CD1c-positive myeloid dendritic cell (primary cell): ENCODE measurements around the gene IGF1R.

Experiments used
- DNase-seq: peaks from one replicate; pipeline ENCODE4 v3.0.0-alpha.2; 2016; ENCODE audit errors: extremely low spot score

IGF1R gene

GRCh38 chr15:98884894-98885293 lies 236.6 kb downstream of the IGF1R start:
- no peak for DNase-seq

- DNase-seq, result no peak
These were observed 239.6 kb downstream of the IGF1R start for GRCh38 chr15:98887976-98888375.

GRCh38 chr15:98888820-98889479 lies 240.6 kb downstream of the IGF1R start:
- no peak for DNase-seq

- no peak for DNase-seq
These were observed 241.8 kb downstream of the IGF1R start for GRCh38 chr15:98889930-98890695.

- DNase-seq, result no peak
These were observed 243.0 kb downstream of the IGF1R start for GRCh38 chr15:98891301-98891700.

- DNase-seq, result no peak
These were observed 245.1 kb downstream of the IGF1R start for GRCh38 chr15:98893401-98893800.

- no peak for DNase-seq
These were observed 246.0 kb downstream of the IGF1R start for GRCh38 chr15:98894312-98894711.

- no peak for DNase-seq
These were observed 247.8 kb downstream of the IGF1R start for GRCh38 chr15:98896002-98896721.

- no peak for DNase-seq
These were observed 248.7 kb downstream of the IGF1R start for GRCh38 chr15:98896802-98897732.

GRCh38 chr15:98898122-98898521 lies 249.8 kb downstream of the IGF1R start:
- no peak for DNase-seq

- DNase-seq, result peak; percentile 71
These were observed 251.1 kb downstream of the IGF1R start for GRCh38 chr15:98899272-98900021.

GRCh38 chr15:98900356-98900755 lies 252.0 kb downstream of the IGF1R start:
- DNase-seq, result no peak

- no peak for DNase-seq
These were observed 253.2 kb downstream of the IGF1R start for GRCh38 chr15:98901434-98902072.

- no peak for DNase-seq
These were observed 254.6 kb downstream of the IGF1R start for GRCh38 chr15:98902931-98903330.

- no peak for DNase-seq
These were observed 255.2 kb downstream of the IGF1R start for GRCh38 chr15:98903377-98904018.

- peak; percentile 50 for DNase-seq
These were observed 256.2 kb downstream of the IGF1R start for GRCh38 chr15:98904544-98904943.

GRCh38 chr15:98905963-98906711 lies 257.8 kb downstream of the IGF1R start:
- no peak for DNase-seq

- no peak for DNase-seq
These were observed 258.4 kb downstream of the IGF1R start for GRCh38 chr15:98906712-98907083.

- DNase-seq, result no peak
These were observed 259.7 kb downstream of the IGF1R start for GRCh38 chr15:98907927-98908471.
